ENCODE measurements around the gene GRAP2.

- TF ChIP-seq CTCF (conservative IDR thresholded peaks at IDR 0.05; ENCODE audit: low read depth in 2 of 2) (peak; percentile 60 to 64), REST (IDR thresholded peaks at IDR 0.05; ENCODE audit: unreplicated experiment) (no peak), EZH2 (IDR thresholded peaks at IDR 0.05; ENCODE audit: low read depth, unreplicated experiment) (no peak), POLR2AphosphoS5 (IDR thresholded peaks at IDR 0.05; ENCODE audit: low read depth) (no peak), EZH2phosphoT487 (IDR thresholded peaks at IDR 0.05; ENCODE audit: unreplicated experiment) (no peak), JUNB (IDR thresholded peaks at IDR 0.05; ENCODE audit: unreplicated experiment) (no peak), NANOG (IDR thresholded peaks at IDR 0.05; ENCODE audit: borderline replicate concordance) (no peak), STAT1 (IDR thresholded peaks at IDR 0.05; ENCODE audit: unreplicated experiment) (no peak), CREB1 (CRISPR knock-in tag; IDR thresholded peaks at IDR 0.05; ENCODE audit: low read depth) (no peak), ZNF331 (CRISPR knock-in tag; IDR thresholded peaks at IDR 0.05; ENCODE audit: low read depth) (no peak)
Observed at GRCh38 chr22:39927544-39927943, 26.7 kb downstream of the GRAP2 start.
